Ishikawa (cell line): ENCODE results near the gene IL17RE.

ENCODE experiments used
- EP300 ChIP-seq: IDR thresholded peaks from 2 replicates; pipeline ENCODE4 v1.6.1; 2012; ENCODE audit warnings: borderline replicate concordance
- RAD21 ChIP-seq: IDR thresholded peaks from 2 replicates; pipeline ENCODE4 v1.6.1; 2012; ENCODE audit warnings: low read depth
- TAF1 ChIP-seq: IDR thresholded peaks from 2 replicates; pipeline ENCODE4 v1.6.1; 2012; ENCODE audit warnings: low read depth, mild to moderate bottlenecking
- TF ChIP-seq, protein P1 (sequence below): IDR thresholded peaks from 2 replicates; pipeline ENCODE4 v1.6.1; 2012

DNA sequence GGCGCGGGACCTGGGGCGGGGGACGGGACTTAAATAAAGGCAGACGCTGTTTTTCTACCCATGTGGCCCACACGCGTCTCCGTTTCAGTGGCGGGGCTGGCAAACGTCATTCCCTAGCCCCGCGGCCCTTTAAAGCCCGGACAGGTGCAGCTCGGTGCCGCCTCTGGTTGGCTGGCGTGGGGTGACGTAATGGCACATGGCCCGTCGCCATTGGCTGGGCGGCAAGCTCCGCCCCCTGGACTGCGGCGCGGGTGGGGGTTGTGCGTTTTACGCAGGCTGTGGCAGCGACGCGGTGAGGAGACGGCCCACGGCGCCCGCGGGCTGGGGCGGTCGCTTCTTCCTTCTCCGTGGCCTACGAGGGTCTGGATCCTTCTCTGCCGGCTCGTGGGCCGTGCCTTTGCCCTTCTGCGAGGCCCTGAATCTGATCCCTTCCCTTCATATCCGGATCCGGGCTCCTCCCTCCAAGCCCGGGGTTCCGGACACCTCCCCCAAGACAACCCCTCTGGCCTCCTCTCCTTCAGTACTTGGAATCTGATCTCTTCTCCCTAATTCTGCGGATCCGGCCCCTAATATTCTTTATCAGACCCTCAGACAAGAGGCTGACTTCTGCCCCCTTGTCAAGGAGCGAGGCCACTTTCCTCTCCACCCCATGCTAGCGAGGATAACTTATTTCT lies 31.1 kb downstream of the IL17RE start, which contains the start of gene CRELD1:
- TF ChIP-seq RAD21 = no peak
- no peak; the same call in 1 of the 2 replicates for TF ChIP-seq EP300
- TF ChIP-seq, protein P1, sequence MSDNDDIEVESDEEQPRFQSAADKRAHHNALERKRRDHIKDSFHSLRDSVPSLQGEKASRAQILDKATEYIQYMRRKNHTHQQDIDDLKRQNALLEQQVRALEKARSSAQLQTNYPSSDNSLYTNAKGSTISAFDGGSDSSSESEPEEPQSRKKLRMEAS = peak; percentile 96
- TF ChIP-seq TAF1 = peak; percentile 60
